ENCODE data around the gene MATCAP1.

DNA sequence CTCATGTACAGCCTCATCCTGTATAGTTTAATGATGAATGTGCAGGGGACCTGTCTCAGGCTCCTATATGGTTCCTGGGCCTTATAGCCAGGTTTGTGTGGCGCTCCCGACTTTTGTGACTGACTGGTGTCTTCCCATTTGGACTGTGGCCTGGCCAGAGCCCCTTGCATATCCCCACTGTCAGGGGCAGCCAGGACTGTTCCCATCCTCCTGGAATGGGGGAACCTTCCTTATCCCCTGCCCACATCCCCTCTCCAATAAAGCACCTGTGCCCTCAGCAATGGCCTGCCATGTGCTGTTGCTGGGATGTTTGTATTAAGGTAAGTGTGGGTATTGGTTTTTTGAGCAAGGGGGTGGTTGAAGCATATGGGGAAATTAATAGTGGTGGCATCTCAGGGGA lies 35.5 kb downstream of the MATCAP1 start:
- TF ChIP-seq, protein P1, sequence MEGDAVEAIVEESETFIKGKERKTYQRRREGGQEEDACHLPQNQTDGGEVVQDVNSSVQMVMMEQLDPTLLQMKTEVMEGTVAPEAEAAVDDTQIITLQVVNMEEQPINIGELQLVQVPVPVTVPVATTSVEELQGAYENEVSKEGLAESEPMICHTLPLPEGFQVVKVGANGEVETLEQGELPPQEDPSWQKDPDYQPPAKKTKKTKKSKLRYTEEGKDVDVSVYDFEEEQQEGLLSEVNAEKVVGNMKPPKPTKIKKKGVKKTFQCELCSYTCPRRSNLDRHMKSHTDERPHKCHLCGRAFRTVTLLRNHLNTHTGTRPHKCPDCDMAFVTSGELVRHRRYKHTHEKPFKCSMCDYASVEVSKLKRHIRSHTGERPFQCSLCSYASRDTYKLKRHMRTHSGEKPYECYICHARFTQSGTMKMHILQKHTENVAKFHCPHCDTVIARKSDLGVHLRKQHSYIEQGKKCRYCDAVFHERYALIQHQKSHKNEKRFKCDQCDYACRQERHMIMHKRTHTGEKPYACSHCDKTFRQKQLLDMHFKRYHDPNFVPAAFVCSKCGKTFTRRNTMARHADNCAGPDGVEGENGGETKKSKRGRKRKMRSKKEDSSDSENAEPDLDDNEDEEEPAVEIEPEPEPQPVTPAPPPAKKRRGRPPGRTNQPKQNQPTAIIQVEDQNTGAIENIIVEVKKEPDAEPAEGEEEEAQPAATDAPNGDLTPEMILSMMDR (IDR thresholded peaks at IDR 0.05; ENCODE audit: poor library complexity, severe bottlenecking): no peak
- TF ChIP-seq RAD21 (conservative IDR thresholded peaks at IDR 0.05) (no peak), EZH2 (IDR thresholded peaks at IDR 0.05; ENCODE audit: borderline replicate concordance, insufficient read depth, low read length, poor library complexity, severe bottlenecking) (no peak), POLR2AphosphoS5 (IDR thresholded peaks at IDR 0.05) (no peak), EP300 (conservative IDR thresholded peaks at IDR 0.05; ENCODE audit: poor library complexity, severe bottlenecking) (no peak), SMC3 (conservative IDR thresholded peaks at IDR 0.05; ENCODE audit: poor library complexity) (no peak), MXI1 (conservative IDR thresholded peaks at IDR 0.05; ENCODE audit: poor library complexity, severe bottlenecking) (no peak)
- TF ChIP-seq, protein P2, sequence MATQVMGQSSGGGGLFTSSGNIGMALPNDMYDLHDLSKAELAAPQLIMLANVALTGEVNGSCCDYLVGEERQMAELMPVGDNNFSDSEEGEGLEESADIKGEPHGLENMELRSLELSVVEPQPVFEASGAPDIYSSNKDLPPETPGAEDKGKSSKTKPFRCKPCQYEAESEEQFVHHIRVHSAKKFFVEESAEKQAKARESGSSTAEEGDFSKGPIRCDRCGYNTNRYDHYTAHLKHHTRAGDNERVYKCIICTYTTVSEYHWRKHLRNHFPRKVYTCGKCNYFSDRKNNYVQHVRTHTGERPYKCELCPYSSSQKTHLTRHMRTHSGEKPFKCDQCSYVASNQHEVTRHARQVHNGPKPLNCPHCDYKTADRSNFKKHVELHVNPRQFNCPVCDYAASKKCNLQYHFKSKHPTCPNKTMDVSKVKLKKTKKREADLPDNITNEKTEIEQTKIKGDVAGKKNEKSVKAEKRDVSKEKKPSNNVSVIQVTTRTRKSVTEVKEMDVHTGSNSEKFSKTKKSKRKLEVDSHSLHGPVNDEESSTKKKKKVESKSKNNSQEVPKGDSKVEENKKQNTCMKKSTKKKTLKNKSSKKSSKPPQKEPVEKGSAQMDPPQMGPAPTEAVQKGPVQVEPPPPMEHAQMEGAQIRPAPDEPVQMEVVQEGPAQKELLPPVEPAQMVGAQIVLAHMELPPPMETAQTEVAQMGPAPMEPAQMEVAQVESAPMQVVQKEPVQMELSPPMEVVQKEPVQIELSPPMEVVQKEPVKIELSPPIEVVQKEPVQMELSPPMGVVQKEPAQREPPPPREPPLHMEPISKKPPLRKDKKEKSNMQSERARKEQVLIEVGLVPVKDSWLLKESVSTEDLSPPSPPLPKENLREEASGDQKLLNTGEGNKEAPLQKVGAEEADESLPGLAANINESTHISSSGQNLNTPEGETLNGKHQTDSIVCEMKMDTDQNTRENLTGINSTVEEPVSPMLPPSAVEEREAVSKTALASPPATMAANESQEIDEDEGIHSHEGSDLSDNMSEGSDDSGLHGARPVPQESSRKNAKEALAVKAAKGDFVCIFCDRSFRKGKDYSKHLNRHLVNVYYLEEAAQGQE (IDR thresholded peaks at IDR 0.05; ENCODE audit: borderline replicate concordance): no peak
